HepG2 (cell line): ENCODE data around the gene DLX6. TPM values are rescaled to one million over a fixed set of nuclear protein-coding genes. Genes with fewer than 3 reads are reported as not detected.
A peak's percentile ranks its signal among the peaks of the same experiment; 100 is the strongest.

Experiments
- AHR ChIP-seq: IDR thresholded peaks from 2 replicates; pipeline ENCODE4 v1.6.1; 2018; ENCODE audit warnings: missing genetic modification reagents, missing compliant biosample characterization
- ARNT2 ChIP-seq: sonication (generic); formaldehyde crosslinking; IDR thresholded peaks from 2 replicates; pipeline ENCODE4 v1.8.0; 2022; ENCODE audit warnings: mild to moderate bottlenecking, low read depth, missing genetic modification reagents, moderate library complexity
- HMGXB4 ChIP-seq, 2 experiments: sonication (generic) in 1 of 2; formaldehyde crosslinking in 1 of 2; IDR thresholded peaks; 2 replicates each; pipeline versions ENCODE4 v1.4.0 to v1.6.1; 2018 to 2020; ENCODE audit warnings: missing genetic modification reagents in 2 of 2, borderline replicate concordance in 1 of 2, low read depth in 1 of 2, mild to moderate bottlenecking in 1 of 2, missing biosample characterization in 1 of 2
- JARID2 ChIP-seq: sonication (generic); formaldehyde crosslinking; IDR thresholded peaks from 2 replicates; pipeline ENCODE4 v1.8.1; 2023; ENCODE audit warnings: missing genetic modification reagents, inconsistent platforms; ENCODE audit not compliant: insufficient replicate concordance
- KAT2B ChIP-seq: fragments of 150-350 bp; IDR thresholded peaks from 2 replicates; pipeline ENCODE4 v1.6.1; 2014; ENCODE audit warnings: low read depth, low read length, borderline replicate concordance
- MXD3 ChIP-seq: IDR thresholded peaks from 2 replicates; pipeline ENCODE4 v1.6.1; 2016; ENCODE audit warnings: mild to moderate bottlenecking, missing biosample characterization, missing genetic modification reagents
- PAWR ChIP-seq: sonication (generic); formaldehyde crosslinking; IDR thresholded peaks from 2 replicates; pipeline ENCODE4 v1.4.0; 2020; ENCODE audit warnings: missing genetic modification reagents, mild to moderate bottlenecking, borderline replicate concordance
- RAD51 ChIP-seq: fragments of 450-650 bp; IDR thresholded peaks from 2 replicates; pipeline ENCODE4 v1.6.1; 2016; ENCODE audit warnings: borderline replicate concordance
- RELA ChIP-seq: sonication (generic); formaldehyde crosslinking; IDR thresholded peaks from 2 replicates; pipeline ENCODE4 v1.4.0; 2020; ENCODE audit warnings: missing genetic modification reagents
- SCMH1 ChIP-seq: sonication (generic); formaldehyde crosslinking; IDR thresholded peaks from 2 replicates; pipeline ENCODE4 v1.9.0; 2021; ENCODE audit warnings: missing genetic modification reagents, mild to moderate bottlenecking, borderline replicate concordance
- SNAPC2 ChIP-seq: sonication (generic); formaldehyde crosslinking; IDR thresholded peaks from 2 replicates; pipeline ENCODE4 v1.8.1; 2022; ENCODE audit warnings: mild to moderate bottlenecking, missing genetic modification reagents
- TFE3 ChIP-seq: IDR thresholded peaks from 2 replicates; pipeline ENCODE4 v1.6.1; 2016
- ZBTB42 ChIP-seq: sonication (generic); formaldehyde crosslinking; IDR thresholded peaks from 2 replicates; pipeline ENCODE4 v1.5.0; 2020; ENCODE audit warnings: mild to moderate bottlenecking, missing genetic modification reagents
- ZC3H4 ChIP-seq: sonication (generic); formaldehyde crosslinking; IDR thresholded peaks from 2 replicates; pipeline ENCODE4 v1.4.0; 2020; ENCODE audit warnings: missing genetic modification reagents, borderline replicate concordance
- ZNF101 ChIP-seq: sonication (generic); formaldehyde crosslinking; IDR thresholded peaks from 2 replicates; pipeline ENCODE4 v1.4.0; 2020; ENCODE audit warnings: mild to moderate bottlenecking, low read depth, missing genetic modification reagents, borderline replicate concordance
- ZNF441 ChIP-seq: sonication (generic); formaldehyde crosslinking; IDR thresholded peaks from 2 replicates; pipeline ENCODE4 v1.7.0; 2021; ENCODE audit warnings: missing genetic modification reagents, borderline replicate concordance
- ZNF619 ChIP-seq: sonication (generic); formaldehyde crosslinking; IDR thresholded peaks from 2 replicates; pipeline ENCODE4 v1.4.0; 2020; ENCODE audit warnings: mild to moderate bottlenecking, missing genetic modification reagents
- ZSCAN29 ChIP-seq: sonication (generic); formaldehyde crosslinking; conservative IDR thresholded peaks from 2 replicates; pipeline ENCODE4 v1.4.0; 2020; ENCODE audit warnings: mild to moderate bottlenecking, missing genetic modification reagents
- ZSCAN9 ChIP-seq: IDR thresholded peaks from 2 replicates; pipeline ENCODE4 v1.6.1; 2016; ENCODE audit warnings: borderline replicate concordance
- polyA plus RNA-seq, 8 experiments: library from polyadenylated mRNA; depleted of rRNA in 3 of 8; stranded (reverse) in 7 of 8; unstranded in 1 of 8; fragments of >200 nt; fragmentation: Illumina TruSeq in 4 of 8; extraction: Trizol in 4 of 8; gene quantifications; 2 replicates each; pipeline versions ENCODE4 v1.2.1 to v1.2.3, GENCODE V29; 2011 to 2016; ENCODE audit warnings: low read depth in 4 of 8, missing spikeins in 1 of 8, mixed read lengths in 1 of 8; ENCODE audit not compliant: insufficient read depth in 1 of 8
- total RNA-seq, 5 experiments: library from RNA; depleted of rRNA; stranded (reverse); fragments of >200 nt; fragmentation: Illumina TruSeq; extraction: Trizol; gene quantifications; 2 replicates each; pipeline ENCODE4 v1.2.3, GENCODE V29; 2016; ENCODE audit warnings: low read depth in 1 of 5
- TF ChIP-seq, protein P1 (sequence below): sonication (generic); formaldehyde crosslinking; conservative IDR thresholded peaks from 2 replicates; pipeline ENCODE4 v1.4.0; 2020; ENCODE audit warnings: missing genetic modification reagents

Gene DLX6
- total and polyA plus RNA-seq, 2 of the 13 experiments (the other 11 are each of a cell fraction or from before 2014, with no cell fraction given) = 3.5 to 5.5 TPM

GRCh38 chr7:97027427-97028234 is 22.3 kb downstream of the DLX6 start (continued):
- TF ChIP-seq, protein P1, sequence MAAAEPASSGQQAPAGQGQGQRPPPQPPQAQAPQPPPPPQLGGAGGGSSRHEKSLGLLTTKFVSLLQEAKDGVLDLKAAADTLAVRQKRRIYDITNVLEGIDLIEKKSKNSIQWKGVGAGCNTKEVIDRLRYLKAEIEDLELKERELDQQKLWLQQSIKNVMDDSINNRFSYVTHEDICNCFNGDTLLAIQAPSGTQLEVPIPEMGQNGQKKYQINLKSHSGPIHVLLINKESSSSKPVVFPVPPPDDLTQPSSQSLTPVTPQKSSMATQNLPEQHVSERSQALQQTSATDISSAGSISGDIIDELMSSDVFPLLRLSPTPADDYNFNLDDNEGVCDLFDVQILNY (CRISPR knock-in tag) = no peak
- TF ChIP-seq ZSCAN29 (CRISPR knock-in tag) (no peak), ARNT2 (no peak), AHR (CRISPR knock-in tag) (0 out of 2 replicates have a peak, but pooled peaks have one; percentile 30), RELA (CRISPR knock-in tag) (no peak), KAT2B (no peak), ZNF441 (CRISPR knock-in tag) (no peak), TFE3 (CRISPR knock-in tag) (no peak), ZNF619 (CRISPR knock-in tag) (no peak), MXD3 (CRISPR knock-in tag) (no peak), PAWR (no peak), ZSCAN9 (CRISPR knock-in tag) (no peak), ZC3H4 (no peak), SCMH1 (CRISPR knock-in tag) (no peak), HMGXB4 (CRISPR knock-in tag; IDR thresholded peaks at IDR 0.05; ENCODE audit: borderline replicate concordance in 1 of 2, low read depth in 1 of 2) (peak; percentile 46 to 73; a peak in 1 of 4 replicates), ZNF101 (CRISPR knock-in tag) (no peak), SNAPC2 (CRISPR knock-in tag) (no peak), ZBTB42 (CRISPR knock-in tag) (no peak), RAD51 (no peak), JARID2 (CRISPR knock-in tag) (no peak)
